Measurements from ENCODE around the gene DDX49.

DNA sequence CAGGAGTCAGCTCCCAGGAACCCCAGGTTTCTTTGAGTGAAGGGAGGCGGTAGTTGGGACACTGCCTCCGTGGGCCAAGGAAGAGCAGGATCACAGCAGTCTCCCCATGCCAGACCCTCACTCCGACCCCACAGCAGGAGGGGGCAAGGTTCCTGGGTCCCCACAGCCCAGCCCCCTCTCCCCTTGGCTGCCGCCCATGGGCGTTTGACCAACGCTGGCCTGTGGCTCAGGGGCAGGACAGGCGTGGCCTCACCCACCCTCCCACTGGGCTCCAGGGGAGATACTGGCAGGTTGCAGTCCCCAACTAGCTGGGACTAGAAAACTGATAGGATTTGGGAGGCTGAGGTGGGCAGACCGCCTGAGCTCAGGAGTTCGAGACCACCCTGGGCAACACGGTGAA lies 9.5 kb upstream of the DDX49 start:
- TF ChIP-seq, protein P1, sequence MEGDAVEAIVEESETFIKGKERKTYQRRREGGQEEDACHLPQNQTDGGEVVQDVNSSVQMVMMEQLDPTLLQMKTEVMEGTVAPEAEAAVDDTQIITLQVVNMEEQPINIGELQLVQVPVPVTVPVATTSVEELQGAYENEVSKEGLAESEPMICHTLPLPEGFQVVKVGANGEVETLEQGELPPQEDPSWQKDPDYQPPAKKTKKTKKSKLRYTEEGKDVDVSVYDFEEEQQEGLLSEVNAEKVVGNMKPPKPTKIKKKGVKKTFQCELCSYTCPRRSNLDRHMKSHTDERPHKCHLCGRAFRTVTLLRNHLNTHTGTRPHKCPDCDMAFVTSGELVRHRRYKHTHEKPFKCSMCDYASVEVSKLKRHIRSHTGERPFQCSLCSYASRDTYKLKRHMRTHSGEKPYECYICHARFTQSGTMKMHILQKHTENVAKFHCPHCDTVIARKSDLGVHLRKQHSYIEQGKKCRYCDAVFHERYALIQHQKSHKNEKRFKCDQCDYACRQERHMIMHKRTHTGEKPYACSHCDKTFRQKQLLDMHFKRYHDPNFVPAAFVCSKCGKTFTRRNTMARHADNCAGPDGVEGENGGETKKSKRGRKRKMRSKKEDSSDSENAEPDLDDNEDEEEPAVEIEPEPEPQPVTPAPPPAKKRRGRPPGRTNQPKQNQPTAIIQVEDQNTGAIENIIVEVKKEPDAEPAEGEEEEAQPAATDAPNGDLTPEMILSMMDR (IDR thresholded peaks at IDR 0.05), result no peak
- TF ChIP-seq POLR2A (IDR thresholded peaks at IDR 0.05), result no peak
